Ishikawa (cell line): ENCODE results near the gene CSNK1A1L.

Experiments
- CEBPB ChIP-seq: IDR thresholded peaks from 2 replicates; pipeline ENCODE4 v1.6.1; 2012
- CREB1 ChIP-seq: IDR thresholded peaks from 2 replicates; pipeline ENCODE4 v1.6.1; 2012; ENCODE audit warnings: low read depth
- EGR1 ChIP-seq: IDR thresholded peaks from 2 replicates; pipeline ENCODE4 v1.6.1; 2012
- EP300 ChIP-seq: IDR thresholded peaks from 2 replicates; pipeline ENCODE4 v1.6.1; 2012; ENCODE audit warnings: borderline replicate concordance
- FOXM1 ChIP-seq: IDR thresholded peaks from 2 replicates; pipeline ENCODE4 v1.6.1; 2012; ENCODE audit warnings: low read depth, borderline replicate concordance
- RAD21 ChIP-seq: IDR thresholded peaks from 2 replicates; pipeline ENCODE4 v1.6.1; 2012; ENCODE audit warnings: low read depth
- TCF12 ChIP-seq: IDR thresholded peaks from 2 replicates; pipeline ENCODE4 v1.6.1; 2012; ENCODE audit warnings: low read depth
- TEAD4 ChIP-seq: IDR thresholded peaks from 2 replicates; pipeline ENCODE4 v1.6.1; 2012
- YY1 ChIP-seq: IDR thresholded peaks from 2 replicates; pipeline ENCODE4 v1.6.1; 2012; ENCODE audit warnings: low read depth
- ZBTB7A ChIP-seq: IDR thresholded peaks from 2 replicates; pipeline ENCODE4 v1.6.1; 2012; ENCODE audit warnings: low read depth
- TF ChIP-seq, protein P1 (sequence below): IDR thresholded peaks from 2 replicates; pipeline ENCODE4 v1.6.1; 2012
- TF ChIP-seq, protein P2 (sequence below): IDR thresholded peaks from 2 replicates; pipeline ENCODE4 v1.6.1; 2012; ENCODE audit warnings: low read depth, mild to moderate bottlenecking

DNA sequence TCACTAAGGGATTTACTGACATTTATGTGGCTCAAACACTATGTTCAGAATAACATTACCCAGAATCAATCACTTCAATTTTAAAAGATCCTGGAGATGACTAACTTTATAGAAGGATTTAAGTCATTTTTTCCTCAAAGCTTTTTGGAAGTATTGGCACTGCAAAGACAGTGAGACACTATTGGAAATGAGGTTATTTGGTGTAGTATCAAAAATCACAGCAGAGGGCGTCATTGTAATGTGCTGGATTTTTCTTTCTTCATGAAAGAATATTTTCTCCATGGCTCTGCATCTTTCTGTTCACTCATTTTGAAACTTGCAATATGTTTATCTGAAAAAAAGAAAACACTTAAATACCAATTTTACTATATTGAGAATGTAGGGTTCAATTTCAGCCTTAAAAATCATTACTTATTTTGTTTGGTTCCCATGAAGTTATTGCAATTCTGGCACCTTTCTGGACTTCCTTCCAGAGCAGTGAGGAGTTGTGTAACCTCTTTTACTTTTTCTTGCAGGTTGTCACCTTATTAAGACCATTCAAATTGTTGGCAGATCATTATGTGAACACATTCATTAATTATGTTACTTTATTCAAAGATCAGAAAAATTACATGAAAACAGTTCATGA, 3.7 kb upstream of the CSNK1A1L start:
- TF ChIP-seq EGR1 (no peak), TEAD4 (no peak), CEBPB (no peak), RAD21 (peak; percentile 79), YY1 (no peak), EP300 (no peak), CREB1 (no peak), FOXM1 (no peak), TCF12 (no peak), ZBTB7A (no peak)
- TF ChIP-seq, protein P1, sequence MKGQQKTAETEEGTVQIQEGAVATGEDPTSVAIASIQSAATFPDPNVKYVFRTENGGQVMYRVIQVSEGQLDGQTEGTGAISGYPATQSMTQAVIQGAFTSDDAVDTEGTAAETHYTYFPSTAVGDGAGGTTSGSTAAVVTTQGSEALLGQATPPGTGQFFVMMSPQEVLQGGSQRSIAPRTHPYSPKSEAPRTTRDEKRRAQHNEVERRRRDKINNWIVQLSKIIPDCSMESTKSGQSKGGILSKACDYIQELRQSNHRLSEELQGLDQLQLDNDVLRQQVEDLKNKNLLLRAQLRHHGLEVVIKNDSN, result no peak
- TF ChIP-seq, protein P2, sequence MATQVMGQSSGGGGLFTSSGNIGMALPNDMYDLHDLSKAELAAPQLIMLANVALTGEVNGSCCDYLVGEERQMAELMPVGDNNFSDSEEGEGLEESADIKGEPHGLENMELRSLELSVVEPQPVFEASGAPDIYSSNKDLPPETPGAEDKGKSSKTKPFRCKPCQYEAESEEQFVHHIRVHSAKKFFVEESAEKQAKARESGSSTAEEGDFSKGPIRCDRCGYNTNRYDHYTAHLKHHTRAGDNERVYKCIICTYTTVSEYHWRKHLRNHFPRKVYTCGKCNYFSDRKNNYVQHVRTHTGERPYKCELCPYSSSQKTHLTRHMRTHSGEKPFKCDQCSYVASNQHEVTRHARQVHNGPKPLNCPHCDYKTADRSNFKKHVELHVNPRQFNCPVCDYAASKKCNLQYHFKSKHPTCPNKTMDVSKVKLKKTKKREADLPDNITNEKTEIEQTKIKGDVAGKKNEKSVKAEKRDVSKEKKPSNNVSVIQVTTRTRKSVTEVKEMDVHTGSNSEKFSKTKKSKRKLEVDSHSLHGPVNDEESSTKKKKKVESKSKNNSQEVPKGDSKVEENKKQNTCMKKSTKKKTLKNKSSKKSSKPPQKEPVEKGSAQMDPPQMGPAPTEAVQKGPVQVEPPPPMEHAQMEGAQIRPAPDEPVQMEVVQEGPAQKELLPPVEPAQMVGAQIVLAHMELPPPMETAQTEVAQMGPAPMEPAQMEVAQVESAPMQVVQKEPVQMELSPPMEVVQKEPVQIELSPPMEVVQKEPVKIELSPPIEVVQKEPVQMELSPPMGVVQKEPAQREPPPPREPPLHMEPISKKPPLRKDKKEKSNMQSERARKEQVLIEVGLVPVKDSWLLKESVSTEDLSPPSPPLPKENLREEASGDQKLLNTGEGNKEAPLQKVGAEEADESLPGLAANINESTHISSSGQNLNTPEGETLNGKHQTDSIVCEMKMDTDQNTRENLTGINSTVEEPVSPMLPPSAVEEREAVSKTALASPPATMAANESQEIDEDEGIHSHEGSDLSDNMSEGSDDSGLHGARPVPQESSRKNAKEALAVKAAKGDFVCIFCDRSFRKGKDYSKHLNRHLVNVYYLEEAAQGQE, result no peak
